HG03097 (cell line): Measurements from ENCODE around the gene SELENOP.
"Not testable (repeated sequence)": the region's sequence is repeated elsewhere in the genome, so short reads cannot be mapped to it uniquely, and the experiment has no call there.

Experiments used
- ATAC-seq: cut with Tn5 transposase; IDR thresholded peaks from one replicate; pipeline ENCODE4 v1.9.1; 2021; ENCODE audit not compliant: unreplicated experiment, low FRiP score

Gene SELENOP

GRCh38 chr5:42811591-42812446, at the start of gene SELENOP:
Gene SELENOP (minus strand): TSS chr5:42811892. CDS start chr5:42808353, 3,539 bp downstream.
- no peak for ATAC-seq

GRCh38 chr5:42858687-42859086, 47.0 kb upstream of the SELENOP start:
- ATAC-seq, result no peak

GRCh38 chr5:42858031-42858643, 46.4 kb upstream of the SELENOP start:
- no peak for ATAC-seq

- no peak for ATAC-seq
These were observed 44.1 kb upstream of the SELENOP start for GRCh38 chr5:42855811-42856210.

GRCh38 chr5:42855386-42855785, 43.7 kb upstream of the SELENOP start:
- ATAC-seq, result no peak

- ATAC-seq, result no peak
These were observed 43.1 kb upstream of the SELENOP start for GRCh38 chr5:42854795-42855194.

GRCh38 chr5:42852826-42853225, 41.1 kb upstream of the SELENOP start:
- ATAC-seq, result no peak

GRCh38 chr5:42851481-42851880, 39.8 kb upstream of the SELENOP start:
- ATAC-seq, result no peak

- ATAC-seq, result no peak
These were observed 36.9 kb upstream of the SELENOP start for GRCh38 chr5:42848545-42848944.

GRCh38 chr5:42844408-42844807, 32.7 kb upstream of the SELENOP start:
- not testable (repeated sequence) for ATAC-seq

GRCh38 chr5:42843675-42844292, 32.1 kb upstream of the SELENOP start:
- ATAC-seq, result no peak

GRCh38 chr5:42842921-42843641, 31.4 kb upstream of the SELENOP start:
- no peak for ATAC-seq

GRCh38 chr5:42840842-42841567, 29.3 kb upstream of the SELENOP start:
- ATAC-seq, result no peak

GRCh38 chr5:42840269-42840668, 28.6 kb upstream of the SELENOP start:
- ATAC-seq, result no peak

GRCh38 chr5:42839196-42839595, 27.5 kb upstream of the SELENOP start:
- no peak for ATAC-seq

- no peak for ATAC-seq
These were observed 25.9 kb upstream of the SELENOP start for GRCh38 chr5:42837601-42838000.

GRCh38 chr5:42836070-42836769, 24.5 kb upstream of the SELENOP start:
- no peak for ATAC-seq

GRCh38 chr5:42832060-42832459, 20.4 kb upstream of the SELENOP start:
- ATAC-seq, result no peak

- no peak for ATAC-seq
These were observed 19.2 kb upstream of the SELENOP start for GRCh38 chr5:42830924-42831323.

- no peak for ATAC-seq
These were observed 17.0 kb upstream of the SELENOP start for GRCh38 chr5:42828671-42829070.
